HG03060 (cell line): Measurements from ENCODE around the gene UGT1A8.

Source experiments
- ATAC-seq: cut with Tn5 transposase; IDR thresholded peaks from one replicate; pipeline ENCODE4 v1.9.1; 2021; ENCODE audit warnings: low read depth, moderate number of reproducible peaks; ENCODE audit not compliant: unreplicated experiment

UGT1A8 gene

DNA sequence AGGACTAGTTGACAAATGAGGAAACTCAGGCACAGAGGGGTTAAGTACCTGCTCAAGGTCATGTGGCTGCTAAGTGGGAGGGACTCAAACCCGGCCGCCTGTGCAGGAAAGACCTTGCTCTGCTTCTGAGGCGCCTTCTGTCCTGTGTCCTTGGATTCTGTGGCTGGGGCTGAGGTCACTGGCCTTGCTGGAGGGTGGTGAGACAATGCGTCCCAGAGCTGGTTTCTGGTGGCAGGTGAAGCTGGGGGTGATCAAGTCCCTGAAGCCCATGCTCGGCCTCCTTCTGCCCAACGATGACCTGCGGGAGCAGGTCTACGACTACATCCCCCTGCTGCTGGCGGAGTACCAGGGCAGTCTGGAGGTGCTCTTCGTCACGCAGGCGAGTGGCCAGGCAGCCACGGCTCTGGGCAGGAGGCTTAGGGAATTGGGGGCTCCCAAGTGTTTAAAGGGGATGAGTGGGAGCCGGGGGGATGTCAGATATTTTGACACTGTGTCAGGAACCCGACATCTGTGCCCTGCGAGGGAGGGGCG, 176.8 kb downstream of the UGT1A8 start:
- ATAC-seq: no peak

- no peak for ATAC-seq
Observed at GRCh38 chr2:233795735-233796171, 178.3 kb downstream of the UGT1A8 start.

- no peak for ATAC-seq
Observed at GRCh38 chr2:233796254-233796653, 178.8 kb downstream of the UGT1A8 start.

GRCh38 chr2:233798335-233799086, 181.1 kb downstream of the UGT1A8 start:
- no peak for ATAC-seq

GRCh38 chr2:233799087-233799665, 181.7 kb downstream of the UGT1A8 start:
- ATAC-seq: no peak

GRCh38 chr2:233799716-233800115, 182.3 kb downstream of the UGT1A8 start:
- no peak for ATAC-seq

GRCh38 chr2:233800208-233800607, 182.8 kb downstream of the UGT1A8 start:
- ATAC-seq: no peak

DNA sequence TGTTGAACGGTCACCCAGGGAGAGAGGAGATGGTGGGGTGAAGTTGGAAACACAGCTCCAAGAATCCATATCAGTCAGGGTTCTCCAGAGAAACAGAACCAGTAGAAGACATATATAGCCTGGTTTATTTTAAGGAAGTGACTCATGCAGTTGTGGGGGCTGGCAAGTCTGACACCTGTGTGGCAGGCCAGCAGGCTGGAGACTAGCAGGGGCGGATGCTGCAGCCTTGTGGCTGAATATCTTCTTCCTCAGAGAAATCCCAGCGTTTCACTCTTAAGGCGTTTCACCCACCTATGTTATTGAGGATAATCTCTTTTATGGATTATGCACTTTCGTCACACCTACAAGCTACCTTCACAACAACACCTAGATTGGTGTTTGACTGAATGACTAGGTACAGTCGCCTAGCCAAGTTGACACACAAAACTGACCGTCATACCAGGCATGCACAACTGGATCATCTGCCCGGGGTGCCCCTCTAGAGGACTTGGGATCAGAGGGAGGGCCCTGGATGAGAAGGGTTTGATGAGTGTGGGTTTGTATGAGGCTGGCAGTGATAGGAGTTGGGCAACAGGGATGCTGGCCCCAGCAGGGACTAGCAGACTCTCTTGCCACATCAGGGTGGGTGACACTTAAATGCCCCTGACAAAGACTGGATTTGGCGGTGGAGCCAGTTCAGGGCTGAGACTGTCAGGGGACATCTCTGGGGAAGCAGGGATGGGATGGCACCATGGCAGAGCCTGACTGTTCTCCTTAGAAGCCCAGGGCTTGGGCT, 184.1 kb downstream of the UGT1A8 start:
- ATAC-seq: no peak

- no peak for ATAC-seq
Observed at GRCh38 chr2:233802132-233802815, 184.8 kb downstream of the UGT1A8 start.

DNA sequence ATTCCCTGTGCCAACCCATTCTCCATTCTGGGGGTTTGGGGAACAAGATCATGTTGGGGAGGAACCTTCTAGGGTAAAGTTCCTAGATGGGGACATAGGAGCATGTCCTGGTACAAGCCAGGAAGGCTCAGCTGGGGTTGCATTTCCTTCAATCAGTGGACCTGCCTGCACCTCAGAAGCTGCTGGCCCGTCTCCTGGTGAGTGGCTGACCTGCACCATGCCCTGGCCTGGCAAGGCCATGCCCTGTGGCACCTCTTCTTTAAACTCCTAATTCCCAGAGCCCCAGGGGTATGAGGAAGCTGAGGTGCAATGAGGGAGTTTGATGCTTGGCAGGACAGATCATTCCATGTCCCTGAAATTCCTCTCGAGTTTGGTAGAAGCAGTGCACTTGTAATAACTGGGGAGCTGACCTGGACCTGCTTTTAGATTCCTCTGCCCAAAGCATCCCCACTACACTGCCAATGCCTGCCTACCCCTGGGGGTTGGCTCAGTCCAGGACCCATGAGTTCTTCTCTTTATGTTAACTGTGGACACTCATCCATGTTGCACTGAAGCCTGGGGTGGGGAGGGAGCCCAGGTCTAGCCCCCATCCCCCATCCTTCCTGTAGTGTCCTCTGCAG, 186.0 kb downstream of the UGT1A8 start:
- ATAC-seq: no peak

GRCh38 chr2:233803994-233804393, 186.6 kb downstream of the UGT1A8 start:
- ATAC-seq: no peak

- no peak for ATAC-seq
Observed at GRCh38 chr2:233807215-233807865, 189.9 kb downstream of the UGT1A8 start.

GRCh38 chr2:233807966-233808935, 190.8 kb downstream of the UGT1A8 start:
- ATAC-seq: no peak

DNA sequence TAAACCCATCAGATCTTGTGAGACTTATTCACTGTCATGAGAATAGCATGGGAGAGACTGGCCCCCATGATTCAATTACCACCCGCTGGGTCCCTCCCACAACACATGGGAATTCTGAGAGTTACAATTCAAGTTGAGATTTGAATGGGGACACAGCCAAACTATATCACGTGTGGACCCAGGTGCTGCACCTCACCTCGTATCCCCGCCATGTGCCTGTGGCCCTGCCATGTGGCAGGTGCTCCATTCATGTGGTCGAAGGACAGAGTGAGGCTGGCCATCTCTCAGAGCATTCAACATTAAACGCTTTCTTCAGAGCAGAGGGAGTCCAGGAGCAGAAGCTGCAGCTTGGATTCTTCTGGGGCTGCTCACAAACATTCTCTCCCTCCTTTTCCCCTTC, 193.0 kb downstream of the UGT1A8 start:
- no peak for ATAC-seq

DNA sequence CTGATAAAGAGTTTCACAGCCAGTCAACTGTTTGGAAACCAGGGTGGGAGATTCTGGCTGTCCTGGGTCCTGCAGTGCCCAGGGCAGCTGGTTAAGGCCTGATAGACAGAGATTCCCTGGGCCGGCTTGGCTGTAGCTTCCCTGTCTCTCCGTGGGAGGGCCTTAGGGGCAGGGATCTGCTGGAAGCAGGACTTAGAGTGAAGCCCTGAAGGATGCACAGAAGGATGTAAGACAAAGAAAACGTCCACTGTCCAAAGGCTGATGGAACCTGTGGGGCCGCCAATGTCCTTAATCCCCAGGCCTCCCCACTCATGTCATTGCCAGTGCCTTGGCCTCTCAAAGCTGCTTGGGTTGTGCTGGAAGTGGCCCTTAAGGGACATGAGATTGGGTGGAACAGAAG, 193.7 kb downstream of the UGT1A8 start:
- ATAC-seq: no peak

DNA sequence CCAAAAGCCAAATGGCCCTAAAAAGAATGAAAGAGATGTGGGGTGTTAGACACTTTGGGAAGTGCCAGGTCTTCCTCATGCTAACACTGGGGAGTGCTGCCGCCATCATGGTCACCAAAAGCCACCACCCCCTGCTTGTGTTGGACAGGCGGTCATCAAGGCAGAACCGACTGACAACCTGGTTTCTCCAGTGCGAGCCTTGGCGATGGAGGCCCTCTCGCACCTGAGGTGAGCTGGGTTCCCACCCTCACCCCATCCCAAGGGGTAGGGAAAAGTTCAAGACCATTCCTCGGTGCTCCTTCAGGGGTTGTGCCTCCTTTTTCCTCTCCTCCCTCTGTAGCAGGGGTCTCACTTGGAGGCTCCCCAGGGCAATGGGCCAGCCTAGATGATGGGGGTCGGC, 194.3 kb downstream of the UGT1A8 start:
- no peak for ATAC-seq

DNA sequence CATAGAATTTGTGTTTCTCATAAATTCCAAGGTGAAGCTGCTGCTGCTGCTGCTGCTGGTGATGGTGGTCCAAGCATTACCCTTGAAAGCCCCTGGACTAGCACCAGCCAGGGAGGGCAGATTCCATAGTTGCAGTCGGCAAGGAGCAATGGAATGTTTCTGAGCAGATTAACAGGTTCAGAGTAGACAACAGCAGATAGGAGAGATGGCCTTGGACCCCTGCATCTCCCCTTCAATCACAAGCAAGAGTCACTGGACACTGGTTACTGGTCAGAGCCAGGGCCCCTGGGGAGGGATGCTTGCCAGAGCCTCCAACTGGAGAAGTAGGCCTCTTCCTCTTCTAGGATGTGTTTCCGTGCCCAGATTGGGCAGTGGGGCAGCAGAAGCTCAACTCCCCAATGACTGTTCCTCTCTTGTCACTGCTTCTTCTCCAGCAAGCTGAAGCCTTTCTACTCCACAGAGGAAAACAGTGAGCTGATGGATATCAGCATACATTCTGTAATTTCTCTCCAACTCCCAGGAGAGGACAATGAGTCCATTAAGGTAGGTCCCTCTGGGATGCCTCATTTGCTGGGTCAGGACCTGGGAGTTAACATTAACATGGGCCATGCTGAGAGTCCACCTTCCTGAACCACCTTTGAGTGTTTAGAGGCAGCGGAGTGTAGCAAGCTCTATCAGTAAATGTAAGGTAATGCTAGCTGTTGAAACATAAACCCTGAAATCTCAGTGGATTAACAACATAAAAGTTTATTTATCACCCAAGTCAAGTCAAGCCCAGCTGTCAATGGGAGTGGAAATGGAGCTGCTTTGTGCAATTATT, 196.0 kb downstream of the UGT1A8 start:
- no peak for ATAC-seq
